SKM-1 (cell line): Measurements from ENCODE around the gene ANO4.

Source experiments
- DNase-seq: peaks from one replicate; lab custom pipeline; 2025; ENCODE audit not compliant: unreplicated experiment; lab: John Stamatoyannopoulos, UW

The ANO4 gene

GRCh38 chr12:100942984-100943749 lies 148.6 kb downstream of the ANO4 start:
- no peak for DNase-seq

GRCh38 chr12:100951756-100952155 lies 157.2 kb downstream of the ANO4 start:
- no peak for DNase-seq

- DNase-seq, result no peak
Measured at GRCh38 chr12:100953217-100953616, 158.6 kb downstream of the ANO4 start.

- no peak for DNase-seq
Measured at GRCh38 chr12:100953677-100954076, 159.1 kb downstream of the ANO4 start.

- no peak for DNase-seq
Measured at GRCh38 chr12:100954118-100954517, 159.5 kb downstream of the ANO4 start.

- DNase-seq, result no peak
Measured at GRCh38 chr12:100955139-100955538, 160.6 kb downstream of the ANO4 start.

- DNase-seq, result no peak
Measured at GRCh38 chr12:100956311-100956852, 161.8 kb downstream of the ANO4 start.

- no peak for DNase-seq
Measured at GRCh38 chr12:100959481-100959880, 164.9 kb downstream of the ANO4 start.

GRCh38 chr12:100962086-100962712 lies 167.6 kb downstream of the ANO4 start:
- DNase-seq, result no peak

GRCh38 chr12:100963381-100963780 lies 168.8 kb downstream of the ANO4 start:
- DNase-seq, result no peak

- DNase-seq, result no peak
Measured at GRCh38 chr12:100964028-100964427, 169.5 kb downstream of the ANO4 start.

- DNase-seq, result no peak
Measured at GRCh38 chr12:100967189-100967588, 172.6 kb downstream of the ANO4 start.

GRCh38 chr12:100970894-100971293 lies 176.3 kb downstream of the ANO4 start:
- DNase-seq, result no peak

GRCh38 chr12:100972121-100972520 lies 177.5 kb downstream of the ANO4 start:
- no peak for DNase-seq

GRCh38 chr12:100974341-100974740 lies 179.8 kb downstream of the ANO4 start:
- DNase-seq, result no peak

- no peak for DNase-seq
Measured at GRCh38 chr12:100974747-100975146, 180.2 kb downstream of the ANO4 start.

- no peak for DNase-seq
Measured at GRCh38 chr12:100976735-100977134, 182.2 kb downstream of the ANO4 start.

- DNase-seq, result no peak
Measured at GRCh38 chr12:100980856-100981255, 186.3 kb downstream of the ANO4 start.

GRCh38 chr12:100982511-100983183 lies 188.1 kb downstream of the ANO4 start:
- no peak for DNase-seq

- DNase-seq, result no peak
Measured at GRCh38 chr12:100984796-100985195, 190.2 kb downstream of the ANO4 start.

GRCh38 chr12:100986595-100987547 lies 192.3 kb downstream of the ANO4 start:
- DNase-seq, result no peak
